ENCODE data around the gene YAP1. TPM values are rescaled to one million over a fixed set of nuclear protein-coding genes. Genes with fewer than 3 reads are reported as not detected.

Gene YAP1
- total and polyA plus RNA-seq, 2 of the 4 experiments (the other 2 are of a cell fraction): 121 to 251 TPM

DNA sequence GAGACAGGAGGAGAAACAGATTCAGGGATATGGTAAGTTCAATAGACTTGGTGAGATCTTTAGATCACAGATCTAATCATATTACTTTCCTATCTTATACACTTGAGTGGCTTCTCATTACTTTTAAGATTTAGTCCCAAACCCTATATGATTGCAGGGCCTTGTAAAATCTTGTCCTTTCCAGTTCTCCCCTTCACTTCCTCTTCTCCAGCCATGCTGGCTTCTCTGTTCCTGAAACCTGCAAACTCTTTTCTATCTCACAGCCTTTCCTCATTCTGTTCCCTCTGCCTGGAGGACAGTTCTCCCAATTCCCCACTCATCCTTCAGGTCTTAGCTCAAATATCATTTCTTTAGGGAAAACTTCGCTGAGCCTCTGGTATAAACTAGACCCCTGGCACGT is 141.2 kb downstream of the YAP1 start:
- Histone ChIP-seq H3K36me3 (ENCODE audit: control insufficient read depth, insufficient read depth, low read length) (no peaks in the 10 kb centered on the region), H3K14ac (replicated peaks; ENCODE audit: low read depth, low read length) (no peak overlapping the region), H2BK20ac (ENCODE audit: low read depth, low read length) (no peak overlapping the region), H4K8ac (ENCODE audit: low read depth in 2 of 2, low read length in 2 of 2) (no peak overlapping the region), H3K27me3 (ENCODE audit: control insufficient read depth, insufficient read depth, low read length) (no peaks in the 10 kb centered on the region), H3K9me1 (ENCODE audit: insufficient read depth, low read length) (peaks cover 6% of the 10 kb centered on the region), H3K4me3 (ENCODE audit: insufficient read depth, low read depth, low read length) (no peak overlapping the region), H3K9ac (ENCODE audit: low read depth, low read length) (no peak overlapping the region), H3K4ac (ENCODE audit: low read depth, low read length) (no peak overlapping the region), H2AK9ac (replicated peaks; ENCODE audit: low read depth, low read length, poor library complexity) (no peak overlapping the region), H3K4me2 (ENCODE audit: low read depth, low read length) (no peak overlapping the region), H3K56ac (ENCODE audit: extremely low read depth, insufficient read depth, low read length) (no peak overlapping the region), H2AK5ac (ENCODE audit: low read depth, low read length) (no peak overlapping the region), H2BK15ac (ENCODE audit: low read depth, low read length) (no peak overlapping the region), H4K91ac (ENCODE audit: insufficient read depth, low read depth, low read length) (no peak overlapping the region), H3K79me1 (ENCODE audit: low read depth in 1 of 2, low read length in 2 of 2) (no peaks in the 10 kb centered on the region), H2BK5ac (ENCODE audit: low read depth, low read length, poor library complexity, severe bottlenecking) (no peak overlapping the region), H3K9me3 (ENCODE audit: control insufficient read depth, insufficient read depth, low read length) (no peaks in the 10 kb centered on the region), H3K4me1 (ENCODE audit: control insufficient read depth, insufficient read depth, low read length) (peaks cover 6% of the 10 kb centered on the region), H2AFZ (replicated peaks; ENCODE audit: low read length, poor library complexity) (no peak overlapping the region), H4K5ac (ENCODE audit: low read depth, low read length) (peak overlapping the region; percentile 28; the same call in 1 of the 2 replicates), H3K18ac (ENCODE audit: low read depth, low read length) (no peak overlapping the region), H3K23ac (ENCODE audit: low read depth, low read length) (no peak overlapping the region), H3K27ac (ENCODE audit: insufficient read depth, low read length) (no peak overlapping the region), H4K20me1 (ENCODE audit: insufficient read depth, low read length) (no peaks in the 10 kb centered on the region), H2BK120ac (ENCODE audit: low read depth, low read length) (0 out of 2 replicates have a peak overlapping the region, but pooled peaks have one; percentile 0)
- ChIA-PET CTCF (no interaction called here), POLR2A (ENCODE audit: unreplicated experiment) (no interaction called here)
- intact Hi-C loops (cut with micrococcal nuclease): no loop called here
- DNase-seq (no peak), ATAC-seq (ENCODE audit: low read depth) (no peak)
- dilution Hi-C loops (cut with HindIII; ENCODE audit: low sequenced_read_pairs, unreplicated experiment): no loop called here
- no CpG with 5 or more reads among the region's 2 CpGs for WGBS, 2 experiments (ENCODE audit: extremely low coverage in 2 of 2, insufficient read length in 1 of 2)
- TF ChIP-seq RCOR1 (IDR thresholded peaks at IDR 0.05; ENCODE audit: insufficient replicate concordance, low read length): no peak
- in situ Hi-C loops (cut with MboI; ENCODE audit: low sequenced_read_pairs): no loop called here
- no TSS peak for BruUV-seq (replicated peaks)
